Endothelial cell (in vitro differentiated cells): Measurements from ENCODE around the gene MFSD2B. TPM values are rescaled to one million over a fixed set of nuclear protein-coding genes. Genes with fewer than 3 reads are reported as not detected.

Experiments
- DNase-seq: peaks from one replicate; pipeline ENCODE4 v3.0.0; 2021; ENCODE audit warnings: low spot score
- H3K27ac Mint-ChIP-seq: one replicate; pipeline ENCODE4 v1.8.0; 2021; ENCODE audit warnings: mixed read lengths, inconsistent platforms; ENCODE audit not compliant: unreplicated experiment
- H3K27me3 Mint-ChIP-seq: one replicate; pipeline ENCODE4 v1.8.0; 2021; ENCODE audit warnings: mild to moderate bottlenecking, moderate library complexity, mixed read lengths, inconsistent platforms; ENCODE audit not compliant: unreplicated experiment
- H3K36me3 Mint-ChIP-seq: one replicate; pipeline ENCODE4 v1.8.0; 2021; ENCODE audit warnings: mild to moderate bottlenecking, low read depth, mixed read lengths, inconsistent platforms; ENCODE audit not compliant: unreplicated experiment
- H3K4me1 Mint-ChIP-seq: one replicate; pipeline ENCODE4 v1.8.0; 2021; ENCODE audit warnings: mild to moderate bottlenecking, mixed read lengths, inconsistent platforms; ENCODE audit not compliant: unreplicated experiment
- H3K4me3 Mint-ChIP-seq: one replicate; pipeline ENCODE4 v1.8.0; 2021; ENCODE audit warnings: mild to moderate bottlenecking, mixed read lengths, inconsistent platforms; ENCODE audit not compliant: unreplicated experiment
- H3K9me3 Mint-ChIP-seq: one replicate; pipeline ENCODE4 v1.8.0; 2021; ENCODE audit warnings: mixed read lengths, inconsistent platforms; ENCODE audit not compliant: unreplicated experiment
- total RNA-seq: library from RNA; stranded (reverse); fragmentation: NEBNext Ultra II Directional; extraction: Animal tissue kit (Norgen Biotek cat#: 25700); gene quantifications from one replicate; pipeline ENCODE4 v1.2.1, GENCODE V29; 2021; ENCODE audit not compliant: unreplicated experiment
- TF ChIP-seq, protein P1 (sequence below): fragments of 200-600 bp; sonication (generic); IDR thresholded peaks from one replicate; pipeline ENCODE4 v1.5.0; 2021; ENCODE audit warnings: antibody characterized with exemption; ENCODE audit not compliant: unreplicated experiment

Gene MFSD2B
- total RNA-seq, 1 donor from 2014 or later = not detected

DNA sequence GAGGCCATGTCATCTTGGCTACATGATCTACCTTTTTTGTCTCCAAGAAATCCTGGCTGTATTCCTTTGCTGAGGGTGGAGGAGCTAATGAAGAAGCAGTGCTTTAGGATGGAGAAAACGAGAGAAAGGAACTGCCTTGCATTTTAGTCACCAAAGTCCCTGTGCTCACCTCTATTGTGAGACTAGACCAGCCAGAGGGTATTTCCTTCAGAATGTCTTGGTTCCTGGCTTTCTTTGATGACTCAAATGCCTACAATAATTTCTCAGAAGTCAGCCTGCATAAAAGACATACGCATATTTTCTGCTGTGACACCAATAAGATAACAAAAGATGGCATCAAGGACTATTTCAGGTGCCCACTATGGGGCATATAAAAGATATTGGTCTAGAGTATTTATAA lies 55.5 kb downstream of the MFSD2B start:
- TF ChIP-seq, protein P1, sequence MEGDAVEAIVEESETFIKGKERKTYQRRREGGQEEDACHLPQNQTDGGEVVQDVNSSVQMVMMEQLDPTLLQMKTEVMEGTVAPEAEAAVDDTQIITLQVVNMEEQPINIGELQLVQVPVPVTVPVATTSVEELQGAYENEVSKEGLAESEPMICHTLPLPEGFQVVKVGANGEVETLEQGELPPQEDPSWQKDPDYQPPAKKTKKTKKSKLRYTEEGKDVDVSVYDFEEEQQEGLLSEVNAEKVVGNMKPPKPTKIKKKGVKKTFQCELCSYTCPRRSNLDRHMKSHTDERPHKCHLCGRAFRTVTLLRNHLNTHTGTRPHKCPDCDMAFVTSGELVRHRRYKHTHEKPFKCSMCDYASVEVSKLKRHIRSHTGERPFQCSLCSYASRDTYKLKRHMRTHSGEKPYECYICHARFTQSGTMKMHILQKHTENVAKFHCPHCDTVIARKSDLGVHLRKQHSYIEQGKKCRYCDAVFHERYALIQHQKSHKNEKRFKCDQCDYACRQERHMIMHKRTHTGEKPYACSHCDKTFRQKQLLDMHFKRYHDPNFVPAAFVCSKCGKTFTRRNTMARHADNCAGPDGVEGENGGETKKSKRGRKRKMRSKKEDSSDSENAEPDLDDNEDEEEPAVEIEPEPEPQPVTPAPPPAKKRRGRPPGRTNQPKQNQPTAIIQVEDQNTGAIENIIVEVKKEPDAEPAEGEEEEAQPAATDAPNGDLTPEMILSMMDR = no peak
- no peaks in the 10 kb centered on the region for H3K9me3 Mint-ChIP-seq
- no peak for DNase-seq
- H3K4me3 Mint-ChIP-seq = no peak overlapping the region
- H3K27me3 Mint-ChIP-seq = no peaks in the 10 kb centered on the region
- H3K36me3 Mint-ChIP-seq = peaks cover 15% of the 10 kb centered on the region
- H3K27ac Mint-ChIP-seq = no peak overlapping the region
- peaks cover 17% of the 10 kb centered on the region for H3K4me1 Mint-ChIP-seq

DNA sequence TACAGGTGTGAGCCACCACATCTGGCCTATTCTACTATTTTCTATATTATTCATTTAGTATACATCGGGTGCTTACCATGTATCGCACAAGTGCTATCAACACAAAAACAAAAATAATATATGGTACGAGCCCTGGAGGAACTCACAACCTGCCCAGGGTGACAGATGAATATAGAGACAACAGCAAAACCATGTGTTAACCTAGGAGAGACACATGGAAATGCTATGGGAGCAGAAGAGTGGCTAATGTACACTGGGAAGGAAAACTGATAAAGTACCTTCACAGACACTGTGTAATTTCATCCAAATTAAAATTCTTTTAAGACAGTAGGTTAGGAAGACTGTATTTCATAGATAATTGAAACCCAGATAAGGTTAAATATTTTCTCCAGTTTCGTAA lies 62.4 kb downstream of the MFSD2B start:
- Mint-ChIP-seq H3K4me1 (peaks cover 25% of the 10 kb centered on the region), H3K36me3 (peaks cover 20% of the 10 kb centered on the region), H3K4me3 (no peak overlapping the region), H3K27me3 (peaks cover 8% of the 10 kb centered on the region), H3K9me3 (no peaks in the 10 kb centered on the region), H3K27ac (no peak overlapping the region)
- TF ChIP-seq, protein P1 = no peak
- no peak for DNase-seq

DNA sequence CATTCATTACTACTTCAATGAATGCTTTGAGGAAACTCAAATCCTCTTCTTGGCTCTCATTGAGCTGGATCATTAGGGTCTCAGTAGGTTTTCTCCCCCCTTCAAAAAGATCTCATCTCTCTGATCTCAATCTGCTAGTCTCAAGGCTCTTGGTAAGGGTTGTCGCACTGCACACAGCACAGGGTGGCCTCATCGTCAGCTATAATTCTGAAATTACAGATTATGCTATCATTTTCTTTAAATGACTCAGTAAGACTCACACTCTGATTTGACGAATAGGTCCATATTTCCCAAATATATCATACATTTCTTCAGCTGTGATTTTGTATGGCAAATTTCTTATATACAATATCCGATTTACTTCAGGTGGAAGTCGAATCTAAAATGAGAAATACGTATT lies 63.9 kb downstream of the MFSD2B start:
- H3K4me3 Mint-ChIP-seq = no peak overlapping the region
- H3K36me3 Mint-ChIP-seq = peaks cover 24% of the 10 kb centered on the region
- TF ChIP-seq, protein P1 = no peak
- peaks cover 8% of the 10 kb centered on the region for H3K27me3 Mint-ChIP-seq
- H3K9me3 Mint-ChIP-seq = no peaks in the 10 kb centered on the region
- no peak overlapping the region for H3K27ac Mint-ChIP-seq
- peaks cover 33% of the 10 kb centered on the region for H3K4me1 Mint-ChIP-seq
- no peak for DNase-seq

DNA sequence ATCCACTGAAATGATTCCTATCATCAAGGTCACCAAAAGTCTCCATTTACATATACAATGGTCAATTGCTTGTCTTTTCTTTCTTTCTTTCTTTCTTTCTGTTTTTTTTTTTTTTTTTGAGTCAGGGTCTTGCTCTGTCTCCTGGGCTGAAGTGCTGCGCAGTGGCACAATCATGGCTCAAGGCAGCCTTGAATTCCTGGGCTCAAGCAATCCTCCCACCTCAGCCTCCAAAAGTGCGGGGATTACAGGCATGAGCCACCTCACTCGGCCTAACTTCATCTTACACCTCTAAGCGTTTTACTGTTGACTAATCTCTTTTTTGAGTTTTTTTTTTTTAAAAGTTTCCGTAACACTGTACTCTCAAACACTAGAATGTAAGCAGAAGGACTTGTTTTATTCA lies 65.4 kb downstream of the MFSD2B start:
- DNase-seq = no peak
- Mint-ChIP-seq H3K36me3 (peaks cover 21% of the 10 kb centered on the region), H3K4me1 (peaks cover 19% of the 10 kb centered on the region), H3K4me3 (peak overlapping the region; percentile 97), H3K27me3 (peaks cover 8% of the 10 kb centered on the region), H3K27ac (peak overlapping the region; percentile 76), H3K9me3 (no peaks in the 10 kb centered on the region)
- TF ChIP-seq, protein P1 = no peak

Other genes with a start within 250 kb of the MFSD2B start
- gene ATAD2B, start 83.0 kb upstream of the MFSD2B start, total RNA-seq = 23.6 TPM
- 14.9 TPM for gene UBXN2A, start 69.6 kb upstream of the MFSD2B start, total RNA-seq
- 13.4 TPM for gene WDCP, start 37.3 kb downstream of the MFSD2B start, total RNA-seq
- 31.1 TPM for gene FKBP1B, start 39.7 kb downstream of the MFSD2B start, total RNA-seq
- gene SF3B6, start 66.2 kb downstream of the MFSD2B start, total RNA-seq = 67.5 TPM
- gene TP53I3, start 74.7 kb downstream of the MFSD2B start, total RNA-seq = 81.5 TPM
- 1.0 TPM for gene PFN4, start 113.2 kb downstream of the MFSD2B start, total RNA-seq
- 21.3 TPM for gene FAM228B, start 113.4 kb downstream of the MFSD2B start, total RNA-seq
- not detected for gene FAM228A, start 165.0 kb downstream of the MFSD2B start, total RNA-seq